Endothelial cell of umbilical vein (primary cell): Measurements from ENCODE around the gene PRDX4. TPM values are rescaled to one million over a fixed set of nuclear protein-coding genes. Genes with fewer than 3 reads are reported as not detected.
A peak's percentile ranks its signal among the peaks of the same experiment; 100 is the strongest.

Experiments used
- BruUV-seq: library from RNA; stranded (reverse); fragments of 400-500 nt; replicated peaks from 2 replicates; lab custom pipeline; 2021; lab: Mats Ljungman, UMichigan
- CTCF ChIA-PET: fragments of 300-600, 350-600 bp; sonication (Branson Sonifier 250); formaldehyde crosslinking; loops from one replicate; lab custom pipeline; 2021; ENCODE audit warnings: antibody characterized with exemption, inconsistent platforms; lab: Charles Lee
- POLR2A ChIA-PET: fragments of 300-600, 350-600 bp; sonication (Branson Sonifier 250); formaldehyde crosslinking; loops from one replicate; lab custom pipeline; 2021; ENCODE audit warnings: antibody characterized with exemption, inconsistent platforms; lab: Charles Lee
- DNase-seq: peaks from one replicate; pipeline ENCODE4 v3.0.0-alpha.2; 2011; ENCODE audit warnings: low read depth, low spot score
- FAIRE-seq: peaks from 2 replicates; lab custom pipeline; 2011; peaks lifted over from hg19 to GRCh38; lab: Jason Lieb, UNC
- H2AFZ ChIP-seq: 2 replicates; pipeline ENCODE4 v1.6.0; 2012; ENCODE audit warnings: low read depth, low read length, control low read depth, inconsistent platforms
- H3K27ac ChIP-seq: 2 replicates; pipeline ENCODE4 v1.5.1; 2011; ENCODE audit warnings: low read depth, mild to moderate bottlenecking, control low read depth, low read length, moderate library complexity; ENCODE audit not compliant: insufficient read depth
- H3K27me3 ChIP-seq, 2 experiments: 2 replicates each; pipeline versions ENCODE4 v1.6.0 to v1.6.1; 2011; ENCODE audit warnings: low read length in 2 of 2, mixed read lengths in 1 of 2; ENCODE audit not compliant: control insufficient read depth in 2 of 2, insufficient read depth in 2 of 2
- H3K36me3 ChIP-seq, 2 experiments: 2 replicates in 1 of 2; 3 replicates in 1 of 2; pipeline ENCODE4 v1.5.1; 2011; ENCODE audit warnings: low read length in 2 of 2, mild to moderate bottlenecking in 1 of 2, moderate library complexity in 1 of 2; ENCODE audit not compliant: control insufficient read depth in 2 of 2, insufficient read depth in 2 of 2; ENCODE audit errors: extremely low read depth in 1 of 2
- H3K4me1 ChIP-seq: 3 replicates; pipeline ENCODE4 v1.5.1; 2011; ENCODE audit warnings: mild to moderate bottlenecking, low read length; ENCODE audit not compliant: control insufficient read depth, insufficient read depth; ENCODE audit errors: extremely low read depth
- H3K4me2 ChIP-seq: 2 replicates; pipeline ENCODE4 v1.6.1; 2011; ENCODE audit warnings: low read length, control low read depth, mixed read lengths; ENCODE audit not compliant: insufficient read depth
- H3K4me3 ChIP-seq, 3 experiments: fragments of 200-600 bp in 1 of 3; sonication (generic), shearing (Covaris generic) in 1 of 3; replicated peaks in 1 of 3; 2 replicates each; pipeline ENCODE4 v1.5.1; 2011 to 2016; ENCODE audit warnings: control low read depth in 3 of 3, low read length in 3 of 3, mild to moderate bottlenecking in 2 of 3, inconsistent platforms in 1 of 3, low read depth in 1 of 3, moderate library complexity in 1 of 3; ENCODE audit not compliant: insufficient read depth in 1 of 3
- H3K79me2 ChIP-seq: 2 replicates; pipeline ENCODE4 v1.6.0; 2012; ENCODE audit warnings: low read length, inconsistent platforms; ENCODE audit not compliant: control insufficient read depth, insufficient read depth
- H3K9ac ChIP-seq: replicated peaks from 2 replicates; pipeline ENCODE3; 2011; ENCODE audit warnings: low read length, control low read depth; ENCODE audit not compliant: insufficient read depth; ENCODE audit errors: extremely low read depth
- H3K9me1 ChIP-seq: replicated peaks from 3 replicates; pipeline ENCODE4 v1.6.0; 2011; ENCODE audit warnings: mild to moderate bottlenecking, low read length; ENCODE audit not compliant: control insufficient read depth, insufficient read depth; ENCODE audit errors: extremely low read depth
- H3K9me3 ChIP-seq: replicated peaks from 2 replicates; pipeline ENCODE4 v1.5.1; 2012; ENCODE audit warnings: low read length, inconsistent platforms; ENCODE audit not compliant: control insufficient read depth, insufficient read depth
- H4K20me1 ChIP-seq: replicated peaks from 2 replicates; pipeline ENCODE3; 2011; ENCODE audit warnings: mild to moderate bottlenecking, low read length; ENCODE audit not compliant: control insufficient read depth, insufficient read depth; ENCODE audit errors: extremely low read depth
- CTCF ChIP-seq, 2 donors: IDR thresholded peaks; 1 replicate in 1 of 2; 2 replicates in 1 of 2; pipeline ENCODE4 v1.5.1; 2011; ENCODE audit warnings: low read length in 2 of 2, mild to moderate bottlenecking in 2 of 2, moderate library complexity in 2 of 2, control low read depth in 1 of 2, inconsistent platforms in 1 of 2, low read depth in 1 of 2; ENCODE audit not compliant: insufficient read depth in 1 of 2; ENCODE audit errors: extremely low read depth in 1 of 2
- EZH2 ChIP-seq: IDR thresholded peaks from 2 replicates; pipeline ENCODE4 v1.6.1; 2012; ENCODE audit warnings: borderline replicate concordance, low read depth, mild to moderate bottlenecking, moderate library complexity, low read length, inconsistent platforms; ENCODE audit not compliant: severe bottlenecking
- FOS ChIP-seq: IDR thresholded peaks from 2 replicates; pipeline ENCODE4 v1.6.1; 2011; ENCODE audit warnings: mild to moderate bottlenecking, low read length, moderate library complexity, borderline replicate concordance; ENCODE audit not compliant: insufficient read depth
- GATA2 ChIP-seq: IDR thresholded peaks from 2 replicates; pipeline ENCODE4 v1.7.0; 2011; ENCODE audit warnings: low read depth, mild to moderate bottlenecking, moderate library complexity, mixed read lengths, low read length; ENCODE audit not compliant: insufficient read length, insufficient read depth
- JUN ChIP-seq: IDR thresholded peaks from 2 replicates; pipeline ENCODE4 v1.6.1; 2011; ENCODE audit warnings: borderline replicate concordance, low read depth; ENCODE audit not compliant: insufficient read length, insufficient read depth
- MAX ChIP-seq: IDR thresholded peaks from 2 replicates; pipeline ENCODE4 v1.6.1; 2011; ENCODE audit not compliant: insufficient read depth, insufficient read length
- MYC ChIP-seq: IDR thresholded peaks from one replicate; pipeline ENCODE4 v1.6.1; 2011; ENCODE audit warnings: mild to moderate bottlenecking, low read depth, low read length
- POLR2A ChIP-seq: IDR thresholded peaks from 2 replicates; pipeline ENCODE4 v1.6.1; 2012; ENCODE audit warnings: low read depth, mild to moderate bottlenecking, control low read depth, low read length
- POLR2AphosphoS5 ChIP-seq: IDR thresholded peaks from 2 replicates; pipeline ENCODE4 v1.6.1; 2012; ENCODE audit warnings: low read depth, mild to moderate bottlenecking, control low read depth, low read length, moderate library complexity; ENCODE audit not compliant: insufficient read depth
- dilution Hi-C: fragments of 300-500 bp; cut with MboI; formaldehyde crosslinking; loops from one replicate; pipeline ENCODE4 v1.15.0; 2019; ENCODE audit warnings: low sequenced_read_pairs; ENCODE audit not compliant: extremely low pct_ligation_motif_present
- intact Hi-C: fragments of 100-400 bp; cut with micrococcal nuclease; formaldehyde crosslinking; loops from one replicate; pipeline ENCODE4 v1.10.0; 2022
- polyA plus RNA-seq, 4 experiments: library from polyadenylated mRNA; depleted of rRNA in 3 of 4; stranded (reverse) in 3 of 4; unstranded in 1 of 4; fragments of >200 nt; gene quantifications; 2 replicates each; pipeline versions ENCODE4 v1.2.1 to v1.2.3, GENCODE V29; 2011 to 2012; ENCODE audit warnings: missing spikeins in 1 of 4
- total RNA-seq: library from RNA; stranded (reverse); gene quantifications from 2 replicates; pipeline ENCODE4 v1.2.3, GENCODE V29; 2021

Gene PRDX4
- total and polyA plus RNA-seq, 2 donors (not counting 3 experiments of a cell fraction or from before 2014, with no cell fraction given): 144 to 145 TPM

- Histone ChIP-seq H3K4me1 (no peaks in the 10 kb centered on the region), H4K20me1 (no peaks in the 10 kb centered on the region), H3K36me3 (no peaks in the 10 kb centered on the region), H3K27ac (no peak overlapping the region), H3K4me2 (no peak overlapping the region), H3K27me3 (no peaks in the 10 kb centered on the region), H3K9me3 (no peaks in the 10 kb centered on the region), H3K9me1 (no peaks in the 10 kb centered on the region), H3K9ac (no peak overlapping the region), H3K79me2 (no peaks in the 10 kb centered on the region), H2AFZ (no peak overlapping the region), H3K4me3 (no peak overlapping the region)
- intact Hi-C loops (no loop called here), dilution Hi-C loops (no loop called here)
- FAIRE-seq (no peak), DNase-seq (no peak)
- ChIA-PET CTCF (interaction anchor here (1.4 kb wide), 1 partner anchor 1646 kb away, joined by 4 read pairs; no protein-coding TSS in a partner anchor), POLR2A (no interaction called here)
- BruUV-seq: no TSS peak
- TF ChIP-seq FOS (no peak), POLR2A (no peak), MYC (no peak), MAX (no peak), JUN (no peak), GATA2 (no peak)
These were observed 36.2 kb upstream of the PRDX4 start for GRCh38 chrX:23631136-23631535.

- no peaks in the 10 kb centered on the region for H3K27me3 ChIP-seq
These were observed 33.3 kb upstream of the PRDX4 start for GRCh38 chrX:23633834-23634580.

More at GRCh38 chrX:23633834-23634580, 33.3 kb upstream of the PRDX4 start:
- no TSS peak for BruUV-seq
- FAIRE-seq (no peak), DNase-seq (peak; percentile 2)
- Histone ChIP-seq H3K79me2 (no peaks in the 10 kb centered on the region), H2AFZ (no peak overlapping the region), H4K20me1 (no peaks in the 10 kb centered on the region), H3K9me1 (no peaks in the 10 kb centered on the region), H3K9ac (no peak overlapping the region), H3K36me3 (no peaks in the 10 kb centered on the region), H3K4me3 (no peak overlapping the region), H3K9me3 (no peaks in the 10 kb centered on the region), H3K4me2 (no peak overlapping the region), H3K27ac (no peak overlapping the region), H3K4me1 (no peaks in the 10 kb centered on the region)
- intact Hi-C loops: no loop called here
- dilution Hi-C loops: no loop called here
- CTCF ChIA-PET: interaction anchor here (1.4 kb wide), 1 partner anchor 268 kb away, joined by 4 read pairs; no protein-coding TSS in a partner anchor
- TF ChIP-seq POLR2AphosphoS5 (no peak), EZH2 (no peak), GATA2 (peak; percentile 25), JUN (no peak), FOS (no peak), MAX (no peak), CTCF (IDR thresholded peaks at IDR 0.05; ENCODE audit: extremely low read depth in 1 of 2, insufficient read depth in 1 of 2, low read depth in 1 of 2, low read length in 2 of 2) (no peak), POLR2A (no peak)
- POLR2A ChIA-PET: no interaction called here
